Gastrocnemius medialis (tissue), 4 donors: Measurements from ENCODE around the gene RAB9A. TPM values are rescaled to one million over a fixed set of nuclear protein-coding genes. Genes with fewer than 3 reads are reported as not detected.
A peak's percentile ranks its signal among the peaks of the same experiment; 100 is the strongest.

Experiments
- ATAC-seq, 2 donors: fragments of 150-250 bp; one replicate each; pipeline ENCODE4 v1.9.1; 2016
- DNase-seq, 2 donors: peaks; one replicate each; pipeline ENCODE4 v3.0.0-alpha.2; 2019
- H3K27ac ChIP-seq, 4 donors: fragments of 200-600 bp; sonication (generic); 1 replicate in 1 of 4; 2 replicates in 3 of 4; pipeline ENCODE4 v1.5.1; 2016 to 2018; ENCODE audit warnings: mild to moderate bottlenecking in 2 of 4, moderate library complexity in 1 of 4
- H3K27me3 ChIP-seq, 3 donors: fragments of 200-600 bp; sonication (generic) in 2 of 3; 1 replicate in 1 of 3; 2 replicates in 2 of 3; pipeline versions ENCODE4 v1.5.1 to v1.6.0; 2016 to 2019; ENCODE audit warnings: mild to moderate bottlenecking in 1 of 3, moderate library complexity in 1 of 3
- H3K36me3 ChIP-seq, 2 donors: fragments of 200-600 bp; sonication (generic) in 1 of 2; one replicate each; pipeline ENCODE4 v1.5.1; 2017 to 2018
- H3K4me1 ChIP-seq, 2 donors: fragments of 200-600 bp; sonication (generic) in 1 of 2; one replicate each; pipeline ENCODE4 v1.5.1; 2016 to 2017; ENCODE audit warnings: mild to moderate bottlenecking in 2 of 2
- H3K4me3 ChIP-seq, 4 donors: fragments of 200-600 bp; sonication (generic) in 3 of 4; 1 replicate in 1 of 4; 2 replicates in 3 of 4; pipeline ENCODE4 v1.5.1; 2016 to 2019; ENCODE audit warnings: mild to moderate bottlenecking in 2 of 4
- H3K9me3 ChIP-seq, 3 donors: fragments of 200-600 bp; sonication (generic) in 2 of 3; 1 replicate in 1 of 3; 2 replicates in 2 of 3; pipeline ENCODE4 v1.5.1; 2016 to 2019
- CTCF ChIP-seq, 5 experiments: fragments of 450-650 bp in 3 of 5; fragments of 200-600 bp in 2 of 5; sonication (generic) in 2 of 5; IDR thresholded peaks in 4 of 5; conservative IDR thresholded peaks in 1 of 5; 1 replicate in 4 of 5; 2 replicates in 1 of 5; pipeline ENCODE4 v1.5.1; 2016 to 2019; ENCODE audit warnings: antibody characterized with exemption in 5 of 5, mild to moderate bottlenecking in 3 of 5, moderate library complexity in 3 of 5
- POLR2A ChIP-seq, 2 donors: fragments of 450-650 bp; IDR thresholded peaks; one replicate each; pipeline ENCODE4 v1.6.1; 2017; ENCODE audit warnings: antibody characterized with exemption in 2 of 2, mild to moderate bottlenecking in 2 of 2, moderate library complexity in 2 of 2
- in situ Hi-C, 4 donors: fragments of 200-750 bp; cut with MboI; loops; one replicate each; pipeline versions ENCODE4 v1.15.0 to v1.8.0; 2017; ENCODE audit warnings: low sequenced_read_pairs in 4 of 4
- intact Hi-C: fragments of 100-400 bp; cut with DNase I; formaldehyde crosslinking; loops from one replicate; pipeline ENCODE4 v1.15.1; 2023; ENCODE audit warnings: low total_unique reads
- total RNA-seq, 4 donors: library from RNA; depleted of rRNA; stranded (reverse); fragments of >200 nt; gene quantifications; one replicate each; pipeline versions ENCODE4 v1.1.0 to v1.2.3, GENCODE V29; 2016

The RAB9A gene
- total RNA-seq, 4 donors from 2014 or later, result 15.0 to 21.7 (median 18.5) TPM

GRCh38 chrX:13658602-13659001 is 30.3 kb upstream of the RAB9A start:
- Histone ChIP-seq H3K27ac (peak overlapping the region in 3 of 4 donors; percentile 15 to 57 (median 42)), H3K9me3 (no peaks in the 10 kb centered on the region), H3K36me3 (peaks cover 0 to 8% of the 10 kb centered on the region in 2 donors), H3K27me3 (no peaks in the 10 kb centered on the region), H3K4me3 (no peak overlapping the region), H3K4me1 (peaks cover 12% of the 10 kb centered on the region in 2 donors)
- TF ChIP-seq CTCF (IDR thresholded peaks at IDR 0.05 in 4 of 5, conservative IDR thresholded peaks at IDR 0.05 in 1 of 5), result peak; percentile 48 to 66 (median 60)
- TF ChIP-seq POLR2A (IDR thresholded peaks at IDR 0.05), result no peak
- in situ Hi-C loops, result loop anchor here (5.0 to 25.0 kb wide), 5 partner anchors 76 to 379 kb away; partner anchors contain the start of genes OFD1 (in 2 of the 4), TRAPPC2 (in 2 of the 4) and GEMIN8 (in 1 of the 4)
- ATAC-seq (peak; percentile 45 to 61), DNase-seq (no peak)
- intact Hi-C loops, result loop anchor here (1.0 to 10.0 kb wide), 3 partner anchors 90 to 704 kb away; no protein-coding TSS in a partner anchor

- Histone ChIP-seq H3K4me1 (peaks cover 8% of the 10 kb centered on the region in 2 donors), H3K27ac (peak overlapping the region in 3 of 4 donors; percentile 15 to 57 (median 42)), H3K36me3 (peaks cover 0 to 10% of the 10 kb centered on the region in 2 donors), H3K9me3 (no peaks in the 10 kb centered on the region), H3K4me3 (no peak overlapping the region), H3K27me3 (no peaks in the 10 kb centered on the region)
- TF ChIP-seq POLR2A (IDR thresholded peaks at IDR 0.05) (no peak), CTCF (IDR thresholded peaks at IDR 0.05 in 4 of 5, conservative IDR thresholded peaks at IDR 0.05 in 1 of 5) (no peak)
- in situ Hi-C loops, result loop anchor here (5.0 to 25.0 kb wide), 5 partner anchors 76 to 378 kb away; partner anchors contain the start of genes OFD1 (in 2 of the 4), TRAPPC2 (in 2 of the 4) and GEMIN8 (in 1 of the 4)
- intact Hi-C loops, result loop anchor here (2.0 to 10.0 kb wide), 2 partner anchors 90 to 704 kb away; no protein-coding TSS in a partner anchor
- ATAC-seq (no peak), DNase-seq (no peak)
Measured at GRCh38 chrX:13659063-13659462, 29.9 kb upstream of the RAB9A start.

DNA sequence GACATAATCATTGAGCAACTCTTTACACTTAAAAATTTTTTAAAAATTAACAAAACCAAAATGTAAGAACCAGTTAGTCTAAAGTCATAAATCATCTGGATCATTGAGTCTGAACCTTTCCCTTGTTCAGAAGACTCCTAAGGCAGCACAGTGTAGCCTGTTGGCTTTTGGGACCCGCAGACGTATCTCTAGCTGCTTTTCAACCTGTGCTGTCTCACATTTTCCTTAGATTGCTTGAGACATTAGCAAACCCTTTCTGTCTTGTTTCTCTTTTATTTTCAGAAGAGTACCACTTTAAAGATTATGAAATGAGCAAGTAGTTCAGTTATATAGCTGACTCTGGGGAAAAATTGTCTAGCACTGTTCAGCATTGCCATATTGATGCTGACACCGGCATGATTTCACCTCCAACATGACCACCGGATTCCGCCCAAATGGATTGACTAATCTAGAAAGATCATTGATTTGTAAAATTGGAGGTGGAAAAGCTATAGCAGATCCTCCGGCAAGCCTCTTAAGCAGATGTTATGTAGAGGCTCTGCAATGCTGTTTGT is 27.1 kb upstream of the RAB9A start:
- in situ Hi-C loops, result loop anchor here in 2 of 4 donors (10.0 to 25.0 kb wide), 2 partner anchors 373 to 375 kb away; partner anchors contain the start of gene GEMIN8 (in 1 of the 2)
- no peaks in the 10 kb centered on the region for H3K9me3 ChIP-seq
- ATAC-seq, result no peak
- peaks cover 3 to 4% of the 10 kb centered on the region in 2 donors for H3K4me1 ChIP-seq
- no peak for DNase-seq
- H3K36me3 ChIP-seq, result peaks cover 0 to 10% of the 10 kb centered on the region in 2 donors
- no peak overlapping the region for H3K4me3 ChIP-seq
- no peaks in the 10 kb centered on the region for H3K27me3 ChIP-seq
- TF ChIP-seq POLR2A (IDR thresholded peaks at IDR 0.05), result no peak
- peak overlapping the region in 1 of 4 donors; percentile 22 for H3K27ac ChIP-seq
- intact Hi-C loops, result no loop called here

DNA sequence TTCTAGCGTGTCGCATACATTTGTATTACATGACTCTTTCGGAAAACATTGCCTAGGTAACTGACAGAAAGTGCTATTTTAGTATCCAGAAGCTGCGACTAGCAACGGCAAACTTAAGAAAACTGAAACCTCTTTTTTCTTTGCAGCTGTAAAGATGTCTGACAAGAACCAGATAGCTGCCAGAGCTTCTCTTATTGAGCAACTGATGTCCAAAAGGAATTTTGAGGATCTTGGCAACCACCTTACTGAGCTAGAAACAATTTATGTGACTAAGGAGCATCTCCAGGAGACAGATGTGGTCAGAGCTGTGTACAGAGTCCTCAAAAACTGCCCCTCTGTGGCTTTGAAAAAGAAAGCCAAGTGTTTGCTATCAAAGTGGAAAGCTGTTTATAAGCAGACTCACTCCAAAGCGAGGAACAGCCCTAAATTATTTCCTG is 26.6 kb upstream of the RAB9A start:
- no peaks in the 10 kb centered on the region for H3K9me3 ChIP-seq
- in situ Hi-C loops, result loop anchor here in 2 of 4 donors (10.0 to 25.0 kb wide), 2 partner anchors 372 to 375 kb away; partner anchors contain the start of gene GEMIN8 (in 1 of the 2)
- no peak for DNase-seq
- intact Hi-C loops, result no loop called here
- H3K36me3 ChIP-seq, result peaks cover 0 to 10% of the 10 kb centered on the region in 2 donors
- H3K4me1 ChIP-seq, result peaks cover 3 to 4% of the 10 kb centered on the region in 2 donors
- no peak overlapping the region for H3K4me3 ChIP-seq
- ATAC-seq, result peak; percentile 33 to 60
- TF ChIP-seq POLR2A (IDR thresholded peaks at IDR 0.05) (no peak), CTCF (IDR thresholded peaks at IDR 0.05 in 4 of 5, conservative IDR thresholded peaks at IDR 0.05 in 1 of 5) (no peak)
- H3K27me3 ChIP-seq, result no peaks in the 10 kb centered on the region
- peak overlapping the region in 1 of 4 donors; percentile 22 for H3K27ac ChIP-seq

DNA sequence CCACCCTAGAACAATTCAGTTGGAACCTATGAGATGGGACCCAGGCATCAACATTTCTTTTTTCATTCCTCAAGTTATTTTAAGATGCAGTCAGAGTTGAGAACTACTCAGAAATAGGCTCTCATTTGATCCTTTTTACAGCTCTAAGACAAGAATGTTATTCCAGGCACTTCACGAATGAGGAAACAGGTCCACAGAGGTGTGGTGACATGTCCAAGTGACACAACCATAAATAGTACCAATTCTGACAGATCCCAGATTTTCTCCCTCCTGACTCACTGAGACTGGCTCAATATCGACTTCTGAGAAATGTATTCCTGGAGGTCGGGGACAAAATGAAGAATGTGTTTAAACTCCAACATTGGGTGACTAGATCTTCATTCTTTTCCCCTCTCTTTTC is 24.9 kb upstream of the RAB9A start:
- Histone ChIP-seq H3K4me3 (no peak overlapping the region), H3K27me3 (no peaks in the 10 kb centered on the region), H3K4me1 (peaks cover under 1 to 2% of the 10 kb centered on the region in 2 donors), H3K9me3 (no peaks in the 10 kb centered on the region), H3K36me3 (peaks cover 0 to 10% of the 10 kb centered on the region in 2 donors), H3K27ac (peak overlapping the region in 2 of 4 donors; percentile 29 to 34)
- TF ChIP-seq POLR2A (IDR thresholded peaks at IDR 0.05) (no peak), CTCF (IDR thresholded peaks at IDR 0.05 in 4 of 5, conservative IDR thresholded peaks at IDR 0.05 in 1 of 5) (no peak)
- DNase-seq, result no peak
- intact Hi-C loops, result no loop called here
- ATAC-seq, result no peak
- in situ Hi-C loops, result loop anchor here in 2 of 4 donors (10.0 to 25.0 kb wide), 2 partner anchors 371 to 373 kb away; partner anchors contain the start of gene GEMIN8 (in 1 of the 2)
